Esophagus squamous epithelium (tissue), 5 donors: ENCODE measurements around the gene GRK1. TPM values are rescaled to one million over a fixed set of nuclear protein-coding genes. Genes with fewer than 3 reads are reported as not detected.

Experiments used
- DNase-seq: peaks from one replicate; lab custom pipeline; 2025; lab: John Stamatoyannopoulos, UW
- H3K27ac ChIP-seq, 4 donors: fragments of 200-600 bp; sonication (generic); one replicate each; pipeline ENCODE4 v1.5.1; 2016 to 2019; ENCODE audit warnings: mild to moderate bottlenecking in 1 of 4
- H3K27me3 ChIP-seq, 4 donors: fragments of 200-600 bp; sonication (generic); 1 replicate in 3 of 4; 2 replicates in 1 of 4; pipeline versions ENCODE4 v1.5.1 to v1.6.0; 2017 to 2021; ENCODE audit warnings: antibody characterized with exemption in 1 of 4
- H3K36me3 ChIP-seq, 3 donors: fragments of 200-600 bp; sonication (generic); one replicate each; pipeline ENCODE4 v1.5.1; 2016 to 2019
- H3K4me1 ChIP-seq, 3 donors: fragments of 200-600 bp; sonication (generic); one replicate each; pipeline ENCODE4 v1.5.1; 2017 to 2019
- H3K4me3 ChIP-seq, 4 donors: fragments of 200-600 bp; sonication (generic); 1 replicate in 3 of 4; 2 replicates in 1 of 4; pipeline ENCODE4 v1.5.1; 2016 to 2019; ENCODE audit warnings: mild to moderate bottlenecking in 2 of 4, moderate library complexity in 1 of 4
- H3K9me3 ChIP-seq, 3 donors: fragments of 200-600 bp; sonication (generic); one replicate each; pipeline ENCODE4 v1.5.1; 2016 to 2019
- POLR2A ChIP-seq, 4 donors: fragments of 450-650 bp; IDR thresholded peaks; one replicate each; pipeline ENCODE4 v1.6.1; 2017; ENCODE audit warnings: antibody characterized with exemption in 4 of 4, mild to moderate bottlenecking in 4 of 4, moderate library complexity in 3 of 4
- WGBS, 2 donors: methylation state at CpG; one replicate each; pipeline ENCODE4 v1.1.5; 2018; 5-methylcytosine and 5-hydroxymethylcytosine counted together
- intact Hi-C: fragments of 100-400 bp; cut with DNase I; formaldehyde crosslinking; loops from one replicate; pipeline ENCODE4 v1.15.0; 2022
- total RNA-seq, 4 donors: library from RNA; depleted of rRNA; stranded (reverse); fragments of >200 nt; gene quantifications; one replicate each; pipeline ENCODE4 v1.1.0, GENCODE V29; 2016
- TF ChIP-seq, protein P1 (sequence below), 6 experiments: fragments of 450-650 bp in 4 of 6; fragments of 200-600 bp in 2 of 6; sonication (generic) in 2 of 6; IDR thresholded peaks; one replicate each; pipeline ENCODE4 v1.5.1; 2016 to 2019; ENCODE audit warnings: antibody characterized with exemption in 6 of 6, mild to moderate bottlenecking in 4 of 6, moderate library complexity in 4 of 6
- donor health status: DM: yes; HTN: yes; CAD: no.

GRK1 gene
- total RNA-seq, 4 donors from 2014 or later: not detected

DNA sequence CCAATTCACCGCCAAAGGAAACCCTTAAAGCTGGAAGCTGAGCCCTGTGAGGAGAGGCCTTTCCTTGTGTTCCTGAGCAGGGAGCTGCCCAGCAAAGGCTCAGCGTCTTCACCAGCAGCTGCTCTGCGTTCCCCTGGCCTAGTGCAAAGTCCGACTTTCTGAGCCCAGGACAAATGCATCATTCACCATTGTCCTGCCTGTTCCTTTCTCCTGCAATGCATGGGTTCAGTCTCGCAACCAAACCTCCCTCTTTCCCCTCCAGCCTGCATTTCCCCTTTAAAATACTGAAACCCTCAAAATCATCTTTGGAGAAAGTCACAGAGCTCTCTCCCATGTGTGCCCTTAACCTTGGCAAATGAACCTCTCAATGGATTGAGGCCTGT is 79.1 kb downstream of the GRK1 start:
- Histone ChIP-seq H3K4me3 (no peak overlapping the region), H3K4me1 (peaks cover 0 to 13% (median 3%) of the 10 kb centered on the region in 3 donors), H3K27me3 (peaks cover 0 to 21% (median 0%) of the 10 kb centered on the region in 4 donors), H3K36me3 (no peaks in the 10 kb centered on the region), H3K27ac (no peak overlapping the region), H3K9me3 (no peaks in the 10 kb centered on the region)
- TF ChIP-seq POLR2A (IDR thresholded peaks at IDR 0.05): no peak
- TF ChIP-seq, protein P1, sequence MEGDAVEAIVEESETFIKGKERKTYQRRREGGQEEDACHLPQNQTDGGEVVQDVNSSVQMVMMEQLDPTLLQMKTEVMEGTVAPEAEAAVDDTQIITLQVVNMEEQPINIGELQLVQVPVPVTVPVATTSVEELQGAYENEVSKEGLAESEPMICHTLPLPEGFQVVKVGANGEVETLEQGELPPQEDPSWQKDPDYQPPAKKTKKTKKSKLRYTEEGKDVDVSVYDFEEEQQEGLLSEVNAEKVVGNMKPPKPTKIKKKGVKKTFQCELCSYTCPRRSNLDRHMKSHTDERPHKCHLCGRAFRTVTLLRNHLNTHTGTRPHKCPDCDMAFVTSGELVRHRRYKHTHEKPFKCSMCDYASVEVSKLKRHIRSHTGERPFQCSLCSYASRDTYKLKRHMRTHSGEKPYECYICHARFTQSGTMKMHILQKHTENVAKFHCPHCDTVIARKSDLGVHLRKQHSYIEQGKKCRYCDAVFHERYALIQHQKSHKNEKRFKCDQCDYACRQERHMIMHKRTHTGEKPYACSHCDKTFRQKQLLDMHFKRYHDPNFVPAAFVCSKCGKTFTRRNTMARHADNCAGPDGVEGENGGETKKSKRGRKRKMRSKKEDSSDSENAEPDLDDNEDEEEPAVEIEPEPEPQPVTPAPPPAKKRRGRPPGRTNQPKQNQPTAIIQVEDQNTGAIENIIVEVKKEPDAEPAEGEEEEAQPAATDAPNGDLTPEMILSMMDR (IDR thresholded peaks at IDR 0.05): no peak
- intact Hi-C loops: no loop called here
- 84 to 95% methylated on average over 5 of the region's 5 CpGs for WGBS, 2 donors
- DNase-seq: no peak

DNA sequence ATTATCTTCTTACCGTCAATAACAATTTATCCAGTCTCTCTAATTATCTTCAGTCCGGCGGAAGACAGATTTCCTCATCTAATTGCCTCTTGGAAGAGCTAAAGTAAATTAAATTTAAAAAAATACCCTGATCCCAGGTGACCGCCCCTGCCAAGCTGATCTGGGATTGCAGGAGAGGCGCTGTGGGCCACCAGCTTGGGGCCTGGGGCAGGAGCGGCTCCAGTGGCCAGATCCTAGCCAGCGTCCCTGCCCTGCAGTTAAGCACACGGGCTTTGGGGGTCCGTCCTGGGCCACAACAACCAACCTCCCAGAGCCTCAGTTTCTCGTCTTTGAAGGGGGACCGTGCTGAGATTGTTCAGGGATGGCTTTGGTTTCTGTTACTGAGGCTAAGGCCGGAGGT is 79.7 kb downstream of the GRK1 start:
- no peak overlapping the region for H3K4me3 ChIP-seq
- intact Hi-C loops: no loop called here
- H3K27ac ChIP-seq: no peak overlapping the region
- no peak for TF ChIP-seq POLR2A (IDR thresholded peaks at IDR 0.05)
- TF ChIP-seq, protein P1 (IDR thresholded peaks at IDR 0.05): no peak
- 76 to 89% methylated on average over 6 to 12 of the region's 12 CpGs for WGBS, 2 donors
- DNase-seq: no peak
- peaks cover 0 to 12% (median 3%) of the 10 kb centered on the region in 3 donors for H3K4me1 ChIP-seq
- no peaks in the 10 kb centered on the region for H3K9me3 ChIP-seq
- H3K36me3 ChIP-seq: no peaks in the 10 kb centered on the region
- peaks cover 0 to 21% (median 0%) of the 10 kb centered on the region in 4 donors for H3K27me3 ChIP-seq

DNA sequence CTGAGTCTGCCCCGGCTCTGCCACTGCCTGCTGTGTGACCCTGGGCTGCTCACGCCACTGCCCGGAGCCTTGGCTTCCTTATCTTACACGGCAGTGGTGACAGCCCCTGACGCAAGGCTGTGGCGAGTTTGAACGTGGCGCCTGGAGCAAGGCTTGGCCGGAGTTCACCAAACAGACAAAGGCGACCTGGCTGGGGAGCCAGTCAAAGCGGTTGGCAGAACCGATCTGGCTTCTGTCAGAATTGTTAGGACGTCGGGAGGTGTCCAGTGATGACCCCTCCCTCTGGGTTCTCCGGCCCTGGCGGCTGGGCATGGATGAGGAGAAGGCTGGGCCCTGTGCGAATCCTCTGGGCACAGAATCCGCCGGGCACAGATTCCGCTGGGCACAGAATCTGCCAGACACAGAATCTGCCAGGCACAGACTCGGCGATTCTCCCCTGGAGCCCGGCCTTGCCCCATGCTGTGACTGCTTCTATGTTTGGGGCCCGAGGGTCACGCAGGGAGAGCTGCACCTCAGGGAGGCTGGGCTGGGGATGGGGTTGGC is 80.3 kb downstream of the GRK1 start:
- H3K36me3 ChIP-seq: no peaks in the 10 kb centered on the region
- intact Hi-C loops: no loop called here
- H3K27me3 ChIP-seq: peaks cover 0 to 21% (median 0%) of the 10 kb centered on the region in 4 donors
- no peak for DNase-seq
- H3K4me1 ChIP-seq: peaks cover 0 to 5% (median 2%) of the 10 kb centered on the region in 3 donors
- H3K27ac ChIP-seq: no peak overlapping the region
- WGBS, 2 donors: 42 to 61% methylated on average over 6 of the region's 25 CpGs
- no peak for TF ChIP-seq POLR2A (IDR thresholded peaks at IDR 0.05)
- TF ChIP-seq, protein P1 (IDR thresholded peaks at IDR 0.05): no peak
- no peak overlapping the region for H3K4me3 ChIP-seq
- H3K9me3 ChIP-seq: no peaks in the 10 kb centered on the region

DNA sequence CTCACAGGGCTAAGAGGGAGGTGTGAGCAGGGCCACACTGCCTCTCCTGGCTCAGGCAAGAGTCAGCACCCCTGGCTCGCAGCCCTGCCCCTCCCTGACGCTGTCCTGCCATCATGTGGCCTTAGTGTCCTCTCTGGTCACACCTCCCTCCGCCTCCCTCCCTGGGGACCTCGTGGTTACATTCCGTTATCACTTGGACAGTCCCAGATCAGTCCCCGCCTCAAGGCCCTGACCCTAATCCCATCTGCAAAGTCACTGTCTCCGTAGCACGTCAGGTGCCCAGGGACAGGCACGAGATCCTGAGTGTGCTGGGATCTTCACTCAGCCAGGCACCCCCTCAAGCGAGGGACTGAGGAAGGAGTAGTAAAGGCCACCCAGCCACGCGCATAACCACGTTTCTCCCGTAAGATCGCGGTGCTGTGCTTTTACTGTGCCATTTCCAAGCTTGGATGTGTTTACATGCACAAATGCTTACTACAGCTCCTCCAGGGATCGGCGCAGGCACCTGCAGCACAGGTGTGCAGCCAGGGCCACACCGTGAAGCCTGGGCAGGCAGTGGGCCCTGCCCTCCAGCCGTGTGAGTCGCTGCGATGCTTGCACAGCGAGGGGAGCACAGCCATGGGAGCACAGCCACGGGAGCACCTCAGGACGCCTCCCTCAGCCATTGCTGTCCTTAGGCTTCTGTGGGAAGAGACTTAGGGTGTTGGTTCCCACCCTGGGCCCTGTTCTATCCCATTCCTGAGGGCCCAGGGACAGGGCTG is 81.3 kb downstream of the GRK1 start:
- no peaks in the 10 kb centered on the region for H3K36me3 ChIP-seq
- H3K27ac ChIP-seq: no peak overlapping the region
- DNase-seq: no peak
- TF ChIP-seq, protein P1 (IDR thresholded peaks at IDR 0.05): no peak
- TF ChIP-seq POLR2A (IDR thresholded peaks at IDR 0.05): no peak
- 73 to 82% methylated on average over 12 to 18 of the region's 25 CpGs for WGBS, 2 donors
- no peaks in the 10 kb centered on the region for H3K4me1 ChIP-seq
- intact Hi-C loops: no loop called here
- no peak overlapping the region for H3K4me3 ChIP-seq
- H3K27me3 ChIP-seq: peaks cover 0 to 14% (median 0%) of the 10 kb centered on the region in 4 donors
- H3K9me3 ChIP-seq: no peaks in the 10 kb centered on the region

DNA sequence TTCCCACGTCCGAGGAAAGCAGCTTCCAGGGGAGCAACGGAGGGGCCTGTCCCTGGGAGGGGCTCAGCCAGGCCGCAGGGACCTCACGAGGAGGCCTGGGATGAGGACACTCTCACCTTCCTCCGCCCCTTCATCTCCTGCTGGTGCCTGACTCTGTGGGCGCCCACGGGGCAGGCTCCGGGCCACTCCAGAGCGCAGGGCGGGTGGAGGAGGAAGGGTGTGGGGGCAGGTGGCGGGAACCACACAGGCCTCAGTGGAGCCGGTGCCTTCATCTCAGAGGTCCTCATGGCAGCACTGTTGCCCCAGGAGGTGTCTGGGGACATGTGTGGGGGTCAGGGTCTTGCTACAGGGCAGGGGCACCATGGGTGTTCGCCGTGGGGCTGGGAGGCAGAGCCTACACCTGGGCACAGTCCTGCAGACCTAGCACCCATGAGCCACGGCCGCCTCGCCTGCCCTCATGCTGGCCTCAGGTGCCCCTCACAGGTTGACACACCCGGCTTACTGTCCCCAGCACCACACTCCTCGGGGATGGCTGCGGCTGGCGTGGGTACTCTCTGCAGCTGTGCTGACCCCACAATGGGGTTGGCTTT is 81.9 kb downstream of the GRK1 start:
- 73 to 100% methylated on average over 1 to 3 of the region's 22 CpGs for WGBS, 2 donors
- TF ChIP-seq POLR2A (IDR thresholded peaks at IDR 0.05): no peak
- TF ChIP-seq, protein P1 (IDR thresholded peaks at IDR 0.05): no peak
- Histone ChIP-seq H3K4me3 (no peak overlapping the region), H3K36me3 (no peaks in the 10 kb centered on the region), H3K27ac (no peak overlapping the region), H3K4me1 (no peaks in the 10 kb centered on the region), H3K9me3 (no peaks in the 10 kb centered on the region), H3K27me3 (peaks cover 0 to 8% (median 0%) of the 10 kb centered on the region in 4 donors)
- DNase-seq: no peak
- intact Hi-C loops: no loop called here
